ENCODE data around the gene NNT. TPM values are rescaled to one million over a fixed set of nuclear protein-coding genes. Genes with fewer than 3 reads are reported as not detected.

The NNT gene
- total and polyA plus RNA-seq, 2 of the 8 experiments (the other 6 are each of a cell fraction or from before 2014, with no cell fraction given) = 11.0 to 22.2 TPM

GRCh38 chr5:43619380-43619779 lies 16.4 kb downstream of the NNT start:
- DNase-seq (ENCODE audit: low read depth in 1 of 2, low spot score in 2 of 2) (no peak), FAIRE-seq (no peak)
- no peak overlapping the region for H2BK12ac ChIP-seq (ENCODE audit: low read depth, low read length)
- H4K20me1 ChIP-seq (replicated peaks in 1 of 2; ENCODE audit: control insufficient read depth in 1 of 2, insufficient read depth in 2 of 2, low read length in 2 of 2) = no peaks in the 10 kb centered on the region
- no peak overlapping the region for H4K8ac ChIP-seq (ENCODE audit: extremely low read depth, insufficient read depth, low read length)
- no peaks in the 10 kb centered on the region for H3K9me3 ChIP-seq (ENCODE audit: insufficient read depth in 2 of 2, low read depth in 1 of 2, low read length in 1 of 2)
- H3K56ac ChIP-seq (replicated peaks; ENCODE audit: insufficient read length, low read depth, low read length) = no peak overlapping the region
- no peaks in the 10 kb centered on the region; a peak in 2 of 8 replicates for H3K36me3 ChIP-seq (ENCODE audit: control insufficient read depth in 2 of 4, insufficient read depth in 4 of 4, low read length in 3 of 4)
- no peak overlapping the region for H3K23ac ChIP-seq (ENCODE audit: insufficient read length)
- H2BK5ac ChIP-seq (ENCODE audit: low read depth, low read length) = no peak overlapping the region
- H2BK120ac ChIP-seq (replicated peaks; ENCODE audit: low read depth, low read length) = no peak overlapping the region
- no peak overlapping the region for H3K4ac ChIP-seq (replicated peaks; ENCODE audit: insufficient read length, low read depth, low read length)
- H4K5ac ChIP-seq (ENCODE audit: insufficient read length, low read depth, low read length) = no peak overlapping the region
- CTCF ChIA-PET (ENCODE audit: partially characterized antibody) = interaction anchor here (1.3 to 5.5 kb wide), 2 partner anchors 9 to 12 kb away, joined by 3 to 31 read pairs; no protein-coding TSS in a partner anchor
- no peak overlapping the region for H2AK5ac ChIP-seq (ENCODE audit: low read depth, low read length)
- no peaks in the 10 kb centered on the region for H3K79me2 ChIP-seq (ENCODE audit: control insufficient read depth in 1 of 2, insufficient read depth in 2 of 2, low read length in 2 of 2)
- H3K18ac ChIP-seq (ENCODE audit: extremely low read depth, low read length) = no peak overlapping the region
- no peak overlapping the region for H3K4me2 ChIP-seq (ENCODE audit: insufficient read depth in 1 of 2, low read depth in 2 of 2, low read length in 2 of 2)
- no peaks in the 10 kb centered on the region for H3K23me2 ChIP-seq (ENCODE audit: low read depth, low read length)
- 94% methylated on average over 2 of the region's 2 CpGs; no CpG with 5 or more reads in 1 of the 2 experiments for WGBS, 2 experiments (ENCODE audit: extremely low coverage in 1 of 2, insufficient coverage in 1 of 2, insufficient read length in 1 of 2, insufficient replicate concordance in 2 of 2, low coverage in 1 of 2, low lambda C conversion rate in 2 of 2, missing lambda C conversion rate in 1 of 2)
- no peaks in the 10 kb centered on the region for H3K4me1 ChIP-seq (replicated peaks in 1 of 4; ENCODE audit: control insufficient read depth in 3 of 4, insufficient read depth in 4 of 4, low read length in 3 of 4)
- no peak overlapping the region for H3K27ac ChIP-seq (ENCODE audit: low read depth, low read length)
- TF ChIP-seq KDM1A (IDR thresholded peaks at IDR 0.05; ENCODE audit: borderline replicate concordance, low read length) = no peak
- TF ChIP-seq RFX5 (IDR thresholded peaks at IDR 0.05; ENCODE audit: borderline replicate concordance, low read depth, low read length) = no peak
- TF ChIP-seq POLR2AphosphoS5 (IDR thresholded peaks at IDR 0.05; ENCODE audit: low read depth, low read length) = no peak
- no peak for TF ChIP-seq TEAD4 (IDR thresholded peaks at IDR 0.05; ENCODE audit: low read depth, low read length)
- no peak for TF ChIP-seq SP4 (IDR thresholded peaks at IDR 0.05; ENCODE audit: low read length)
- TF ChIP-seq POLR2A (IDR thresholded peaks at IDR 0.05; ENCODE audit: control extremely low read depth in 1 of 2, low read depth in 2 of 2, low read length in 2 of 2) = no peak
- TF ChIP-seq POU5F1 (IDR thresholded peaks at IDR 0.05; ENCODE audit: low read depth, low read length) = no peak
- no peak for TF ChIP-seq ATF2 (IDR thresholded peaks at IDR 0.05; ENCODE audit: low read length)
- TF ChIP-seq CREB1 (IDR thresholded peaks at IDR 0.05) = no peak
- no peak for TF ChIP-seq SP2 (IDR thresholded peaks at IDR 0.05; ENCODE audit: low read length)
- no peak overlapping the region for H3K14ac ChIP-seq (ENCODE audit: insufficient read length)
- H2BK15ac ChIP-seq (ENCODE audit: low read length) = no peak overlapping the region
- H4K91ac ChIP-seq (replicated peaks; ENCODE audit: insufficient read length, low read length) = no peak overlapping the region
- H3K4me3 ChIP-seq (ENCODE audit: extremely low read depth in 1 of 4, insufficient read depth in 2 of 4, low read depth in 3 of 4, low read length in 4 of 4) = no peak overlapping the region
- H3K27me3 ChIP-seq (replicated peaks in 1 of 4; ENCODE audit: control insufficient read depth in 3 of 4, extremely low read depth in 1 of 4, insufficient read depth in 3 of 4, low read length in 3 of 4) = no peaks in the 10 kb centered on the region
- H3K9ac ChIP-seq (replicated peaks in 1 of 4; ENCODE audit: extremely low read depth in 1 of 4, low read depth in 3 of 4, low read length in 3 of 4) = no peak overlapping the region
- POLR2A ChIA-PET (ENCODE audit: partially characterized antibody) = no interaction called here
- H2BK20ac ChIP-seq (ENCODE audit: low read length) = no peak overlapping the region
- no peak overlapping the region for H2AFZ ChIP-seq (ENCODE audit: low read length)
- no peaks in the 10 kb centered on the region for H3K79me1 ChIP-seq (ENCODE audit: low read depth, low read length)
